Neural cell (in vitro differentiated cells): ENCODE results near the gene WNK2. TPM values are rescaled to one million over a fixed set of nuclear protein-coding genes. Genes with fewer than 3 reads are reported as not detected.

Experiments used
- H2AFZ ChIP-seq: fragments of 200-600, 300-800 bp; sonication (generic), shearing (Covaris generic); 2 replicates; pipeline ENCODE4 v1.6.0; 2014; ENCODE audit warnings: low read depth, mild to moderate bottlenecking, antibody characterized with exemption, low read length, moderate library complexity
- H3F3A ChIP-seq: fragments of 200-600 bp; shearing (Covaris generic); 2 replicates; pipeline ENCODE4 v1.6.1; 2016; ENCODE audit warnings: mild to moderate bottlenecking, moderate library complexity, mixed read lengths, antibody characterized with exemption, low read length; ENCODE audit not compliant: insufficient read depth, poor library complexity, severe bottlenecking
- H3K27ac ChIP-seq: fragments of 200-600, 300-800 bp; sonication (generic), shearing (Covaris generic); 2 replicates; pipeline ENCODE4 v1.5.1; 2014; ENCODE audit warnings: mild to moderate bottlenecking, low read length, moderate library complexity
- H3K27me3 ChIP-seq: fragments of 300-800, 200-600 bp; sonication (generic), shearing (Covaris generic); 2 replicates; pipeline ENCODE4 v1.6.0; 2014; ENCODE audit warnings: mild to moderate bottlenecking, low read depth, low read length, moderate library complexity; ENCODE audit not compliant: insufficient read depth
- H3K36me3 ChIP-seq: fragments of 300-800, 200-600 bp; sonication (generic), shearing (Covaris generic); 2 replicates; pipeline ENCODE4 v1.5.1; 2014; ENCODE audit warnings: mild to moderate bottlenecking, antibody characterized with exemption, low read length, moderate library complexity; ENCODE audit not compliant: insufficient read depth
- H3K4me2 ChIP-seq: fragments of 300-800, 200-600 bp; sonication (generic), shearing (Covaris generic); 2 replicates; pipeline ENCODE4 v1.6.0; 2014; ENCODE audit warnings: mild to moderate bottlenecking, low read length
- H3K4me3 ChIP-seq: fragments of 300-800, 200-600 bp; sonication (generic), shearing (Covaris generic); 2 replicates; pipeline ENCODE4 v1.5.1; 2014; ENCODE audit warnings: mild to moderate bottlenecking, low read length, moderate library complexity
- H3K79me2 ChIP-seq: fragments of 200-600 bp; shearing (Covaris generic); replicated peaks from 2 replicates; pipeline ENCODE4 v1.6.0; 2014; ENCODE audit warnings: mild to moderate bottlenecking, low read length, moderate library complexity; ENCODE audit not compliant: insufficient read depth
- H3K9ac ChIP-seq: fragments of 300-800, 200-600 bp; sonication (generic), shearing (Covaris generic); 2 replicates; pipeline ENCODE4 v1.6.1; 2016; ENCODE audit warnings: mild to moderate bottlenecking, low read length, mixed read lengths
- H3K9me2 ChIP-seq: fragments of 200-600 bp; shearing (Covaris generic); 2 replicates; pipeline ENCODE4 v1.6.1; 2016; ENCODE audit warnings: mild to moderate bottlenecking, low read length, mixed read lengths; ENCODE audit not compliant: insufficient read depth
- H3K9me3 ChIP-seq: fragments of 200-600, 300-800 bp; sonication (generic), shearing (Covaris generic); 2 replicates; pipeline ENCODE4 v1.6.1; 2016; ENCODE audit warnings: mild to moderate bottlenecking, mixed run types, low read length, moderate library complexity, mixed read lengths
- H4K20me1 ChIP-seq: fragments of 200-600 bp; shearing (Covaris generic); 2 replicates; pipeline ENCODE4 v1.6.1; 2016; ENCODE audit warnings: mild to moderate bottlenecking, mixed run types; ENCODE audit not compliant: insufficient read depth
- EP300 ChIP-seq: fragments of 450-650 bp; conservative IDR thresholded peaks from 2 replicates; pipeline ENCODE4 v1.6.1; 2014; ENCODE audit warnings: antibody characterized with exemption, mild to moderate bottlenecking, moderate library complexity; ENCODE audit not compliant: poor library complexity, severe bottlenecking
- EZH2 ChIP-seq: fragments of 200-600, 300-800 bp; shearing (Covaris generic), sonication (generic); IDR thresholded peaks from 2 replicates; pipeline ENCODE4 v1.6.1; 2014; ENCODE audit warnings: antibody characterized with exemption, low read length, borderline replicate concordance, mild to moderate bottlenecking; ENCODE audit not compliant: insufficient read depth, poor library complexity, severe bottlenecking
- MXI1 ChIP-seq: fragments of 450-650 bp; conservative IDR thresholded peaks from 2 replicates; pipeline ENCODE4 v1.6.1; 2014; ENCODE audit warnings: antibody characterized with exemption, mild to moderate bottlenecking; ENCODE audit not compliant: poor library complexity, severe bottlenecking
- POLR2AphosphoS5 ChIP-seq: IDR thresholded peaks from 2 replicates; pipeline ENCODE4 v1.6.1; 2012
- RAD21 ChIP-seq: fragments of 450-650 bp; conservative IDR thresholded peaks from 2 replicates; pipeline ENCODE4 v1.6.1; 2014; ENCODE audit warnings: antibody characterized with exemption, mild to moderate bottlenecking, moderate library complexity
- SMC3 ChIP-seq: fragments of 450-650 bp; conservative IDR thresholded peaks from 2 replicates; pipeline ENCODE4 v1.6.1; 2014; ENCODE audit warnings: antibody characterized with exemption, mild to moderate bottlenecking, moderate library complexity; ENCODE audit not compliant: poor library complexity
- TAF1 ChIP-seq: IDR thresholded peaks from 2 replicates; pipeline ENCODE4 v1.6.1; 2012; ENCODE audit warnings: low read depth
- polyA plus RNA-seq: library from polyadenylated mRNA; depleted of rRNA; stranded (reverse); fragments of >200 nt; gene quantifications from 2 replicates; pipeline ENCODE4 v1.2.3, GENCODE V29; 2014
- TF ChIP-seq, protein P1 (sequence below): IDR thresholded peaks from 2 replicates; pipeline ENCODE4 v1.6.1; 2012; ENCODE audit warnings: borderline replicate concordance
- TF ChIP-seq, protein P2 (sequence below): fragments of 450-650 bp; IDR thresholded peaks from 2 replicates; pipeline ENCODE4 v1.5.1; 2014; ENCODE audit warnings: antibody characterized with exemption, mild to moderate bottlenecking, moderate library complexity; ENCODE audit not compliant: poor library complexity, severe bottlenecking

The WNK2 gene
- polyA plus RNA-seq, 1 donor from 2014 or later: 37.1 TPM

- Histone ChIP-seq H3K4me2 (no peak overlapping the region), H3K4me3 (no peak overlapping the region), H3K27me3 (no peaks in the 10 kb centered on the region), H3K79me2 (no peaks in the 10 kb centered on the region), H3K27ac (no peak overlapping the region), H3K9ac (no peak overlapping the region), H4K20me1 (no peaks in the 10 kb centered on the region), H3K36me3 (no peaks in the 10 kb centered on the region), H3K9me2 (no peaks in the 10 kb centered on the region), H3F3A (no peaks in the 10 kb centered on the region), H3K9me3 (no peaks in the 10 kb centered on the region), H2AFZ (no peak overlapping the region)
- TF ChIP-seq EP300: no peak
- TF ChIP-seq POLR2AphosphoS5: no peak
- no peak for TF ChIP-seq MXI1
- no peak for TF ChIP-seq EZH2
- TF ChIP-seq, protein P1, sequence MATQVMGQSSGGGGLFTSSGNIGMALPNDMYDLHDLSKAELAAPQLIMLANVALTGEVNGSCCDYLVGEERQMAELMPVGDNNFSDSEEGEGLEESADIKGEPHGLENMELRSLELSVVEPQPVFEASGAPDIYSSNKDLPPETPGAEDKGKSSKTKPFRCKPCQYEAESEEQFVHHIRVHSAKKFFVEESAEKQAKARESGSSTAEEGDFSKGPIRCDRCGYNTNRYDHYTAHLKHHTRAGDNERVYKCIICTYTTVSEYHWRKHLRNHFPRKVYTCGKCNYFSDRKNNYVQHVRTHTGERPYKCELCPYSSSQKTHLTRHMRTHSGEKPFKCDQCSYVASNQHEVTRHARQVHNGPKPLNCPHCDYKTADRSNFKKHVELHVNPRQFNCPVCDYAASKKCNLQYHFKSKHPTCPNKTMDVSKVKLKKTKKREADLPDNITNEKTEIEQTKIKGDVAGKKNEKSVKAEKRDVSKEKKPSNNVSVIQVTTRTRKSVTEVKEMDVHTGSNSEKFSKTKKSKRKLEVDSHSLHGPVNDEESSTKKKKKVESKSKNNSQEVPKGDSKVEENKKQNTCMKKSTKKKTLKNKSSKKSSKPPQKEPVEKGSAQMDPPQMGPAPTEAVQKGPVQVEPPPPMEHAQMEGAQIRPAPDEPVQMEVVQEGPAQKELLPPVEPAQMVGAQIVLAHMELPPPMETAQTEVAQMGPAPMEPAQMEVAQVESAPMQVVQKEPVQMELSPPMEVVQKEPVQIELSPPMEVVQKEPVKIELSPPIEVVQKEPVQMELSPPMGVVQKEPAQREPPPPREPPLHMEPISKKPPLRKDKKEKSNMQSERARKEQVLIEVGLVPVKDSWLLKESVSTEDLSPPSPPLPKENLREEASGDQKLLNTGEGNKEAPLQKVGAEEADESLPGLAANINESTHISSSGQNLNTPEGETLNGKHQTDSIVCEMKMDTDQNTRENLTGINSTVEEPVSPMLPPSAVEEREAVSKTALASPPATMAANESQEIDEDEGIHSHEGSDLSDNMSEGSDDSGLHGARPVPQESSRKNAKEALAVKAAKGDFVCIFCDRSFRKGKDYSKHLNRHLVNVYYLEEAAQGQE: no peak
- TF ChIP-seq RAD21: no peak
- no peak for TF ChIP-seq TAF1
- no peak for TF ChIP-seq SMC3
- TF ChIP-seq, protein P2, sequence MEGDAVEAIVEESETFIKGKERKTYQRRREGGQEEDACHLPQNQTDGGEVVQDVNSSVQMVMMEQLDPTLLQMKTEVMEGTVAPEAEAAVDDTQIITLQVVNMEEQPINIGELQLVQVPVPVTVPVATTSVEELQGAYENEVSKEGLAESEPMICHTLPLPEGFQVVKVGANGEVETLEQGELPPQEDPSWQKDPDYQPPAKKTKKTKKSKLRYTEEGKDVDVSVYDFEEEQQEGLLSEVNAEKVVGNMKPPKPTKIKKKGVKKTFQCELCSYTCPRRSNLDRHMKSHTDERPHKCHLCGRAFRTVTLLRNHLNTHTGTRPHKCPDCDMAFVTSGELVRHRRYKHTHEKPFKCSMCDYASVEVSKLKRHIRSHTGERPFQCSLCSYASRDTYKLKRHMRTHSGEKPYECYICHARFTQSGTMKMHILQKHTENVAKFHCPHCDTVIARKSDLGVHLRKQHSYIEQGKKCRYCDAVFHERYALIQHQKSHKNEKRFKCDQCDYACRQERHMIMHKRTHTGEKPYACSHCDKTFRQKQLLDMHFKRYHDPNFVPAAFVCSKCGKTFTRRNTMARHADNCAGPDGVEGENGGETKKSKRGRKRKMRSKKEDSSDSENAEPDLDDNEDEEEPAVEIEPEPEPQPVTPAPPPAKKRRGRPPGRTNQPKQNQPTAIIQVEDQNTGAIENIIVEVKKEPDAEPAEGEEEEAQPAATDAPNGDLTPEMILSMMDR: no peak
Observed at GRCh38 chr9:93218161-93218560, 34.2 kb downstream of the WNK2 start.

GRCh38 chr9:93218671-93219420, 34.9 kb downstream of the WNK2 start:
- H4K20me1 ChIP-seq: no peaks in the 10 kb centered on the region
- no peaks in the 10 kb centered on the region for H3K79me2 ChIP-seq
- no peak overlapping the region for H3K4me3 ChIP-seq
- no peak overlapping the region for H2AFZ ChIP-seq
- no peaks in the 10 kb centered on the region for H3K36me3 ChIP-seq
- H3K4me2 ChIP-seq: no peak overlapping the region
- H3K9ac ChIP-seq: no peak overlapping the region
- no peak overlapping the region for H3K27ac ChIP-seq
- no peaks in the 10 kb centered on the region for H3K9me2 ChIP-seq
- TF ChIP-seq POLR2AphosphoS5 (no peak), SMC3 (no peak), MXI1 (no peak), EZH2 (no peak), EP300 (no peak)
- TF ChIP-seq, protein P2: no peak
- TF ChIP-seq, protein P1: no peak
- H3F3A ChIP-seq: no peaks in the 10 kb centered on the region
- H3K9me3 ChIP-seq: no peaks in the 10 kb centered on the region
- H3K27me3 ChIP-seq: no peaks in the 10 kb centered on the region
